Iris pigment epithelial cell (primary cell): ENCODE results near the gene SPSB2.

Source experiments
- DNase-seq: peaks from one replicate; pipeline ENCODE4 v3.0.0-alpha.2; 2011; ENCODE audit warnings: low read depth

The SPSB2 gene

DNA sequence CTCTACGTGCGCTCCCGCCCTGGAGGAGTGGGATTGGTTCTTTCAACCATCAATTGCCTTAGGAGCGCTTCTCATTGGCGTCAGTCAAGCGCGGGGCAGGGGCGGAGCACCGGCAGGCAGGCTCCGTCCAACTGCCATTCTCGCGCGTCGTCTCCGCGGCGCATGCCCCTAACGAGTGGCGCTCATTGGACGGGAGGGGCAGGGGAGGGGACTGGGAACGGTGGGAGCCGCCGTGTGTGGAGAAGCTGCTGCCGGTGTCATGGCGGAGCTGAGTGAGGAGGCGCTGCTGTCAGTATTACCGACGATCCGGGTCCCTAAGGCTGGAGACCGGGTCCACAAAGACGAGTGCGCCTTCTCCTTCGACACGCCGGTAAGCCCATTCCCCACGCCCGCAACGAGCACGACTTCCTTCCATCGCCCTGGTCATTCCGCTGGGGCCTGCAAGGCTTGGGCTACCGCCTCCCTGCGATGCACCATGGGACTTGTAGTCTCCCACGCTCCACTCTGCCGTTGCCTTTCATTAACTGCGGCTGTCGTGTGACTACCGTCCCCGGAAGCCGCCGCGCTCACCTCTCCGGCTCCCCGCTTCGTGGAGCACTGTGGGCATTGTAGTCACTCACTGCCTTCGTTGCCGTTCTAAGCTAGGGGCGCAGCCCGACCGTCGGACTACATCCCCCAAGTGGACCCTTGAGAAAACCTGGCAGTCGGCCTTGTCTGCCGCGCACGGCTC, 21.0 kb downstream of the SPSB2 start, which contains the start of gene USP5:
Gene USP5 (plus strand): TSS at position 230 of the 730 bp plus-strand sequence. CDS start 30 bp downstream, at position 260.
- peak; percentile 100 for DNase-seq

DNA sequence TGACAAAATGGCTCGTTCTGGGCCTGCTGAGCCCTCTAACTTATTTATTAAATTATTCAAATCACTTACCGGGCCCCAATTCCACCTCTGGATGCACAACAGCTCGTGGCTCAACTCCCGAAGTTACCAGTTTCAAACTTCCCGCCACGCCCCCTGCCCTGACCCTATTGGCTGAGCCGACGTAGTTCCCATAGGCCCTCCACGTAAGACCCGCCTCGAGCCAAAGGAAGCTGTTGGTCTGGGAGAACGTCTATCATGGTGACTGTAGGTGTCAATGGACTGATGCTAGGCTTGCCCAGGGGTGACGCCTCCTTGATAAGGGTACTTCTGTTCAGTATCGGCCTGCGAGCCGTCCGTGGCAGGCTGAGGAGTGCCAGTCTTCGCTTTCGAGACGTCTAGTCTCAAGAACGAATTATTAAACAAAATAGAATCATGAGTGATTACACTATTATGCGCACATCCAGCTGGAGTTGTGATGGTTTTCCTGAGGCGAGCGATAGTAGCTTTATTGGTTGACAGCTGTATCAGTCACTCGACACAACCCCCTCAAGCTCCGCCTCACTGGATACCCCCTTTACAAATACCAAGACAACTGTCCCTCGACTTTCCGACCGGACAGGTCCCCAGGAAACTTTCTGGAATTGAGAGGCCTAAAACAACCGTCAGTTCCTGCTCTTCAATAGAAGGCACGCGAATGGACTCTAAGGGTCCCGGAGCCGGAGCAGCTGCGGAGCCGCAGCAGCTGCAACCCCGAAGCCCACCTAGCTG, 21.8 kb downstream of the SPSB2 start, which contains the start of gene CDCA3:
Gene CDCA3 (minus strand): TSS at position 134 of the 768 bp plus-strand sequence. CDS start 334 bp downstream, outside the sequence.
- peak; percentile 99 for DNase-seq

- DNase-seq = peak; percentile 41
Measured at GRCh38 chr12:6850796-6851152, 22.3 kb downstream of the SPSB2 start.

- DNase-seq = no peak
Measured at GRCh38 chr12:6849976-6850560, 23.0 kb downstream of the SPSB2 start.

- no peak for DNase-seq
Measured at GRCh38 chr12:6849427-6849826, 23.7 kb downstream of the SPSB2 start.

DNA sequence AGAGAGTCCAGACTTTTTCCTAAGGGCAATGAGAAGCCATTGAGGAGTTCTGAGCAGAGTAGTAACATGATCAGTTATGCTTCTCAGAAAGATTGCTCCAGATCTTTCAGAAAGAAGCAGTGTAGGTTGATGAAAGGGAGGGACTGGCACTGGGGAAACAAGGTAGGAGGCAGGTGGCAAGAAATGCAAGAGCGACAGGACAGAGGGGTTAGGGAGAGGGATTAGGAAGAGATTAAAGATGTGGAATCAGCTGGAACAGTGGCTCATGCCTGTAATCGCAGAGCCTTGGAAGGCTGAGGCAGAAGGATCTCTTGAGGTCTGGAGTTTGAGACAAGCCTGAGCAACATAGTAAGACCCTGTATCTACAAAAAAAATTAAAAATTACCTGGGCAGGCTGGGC, 25.4 kb downstream of the SPSB2 start:
- no peak for DNase-seq

DNA sequence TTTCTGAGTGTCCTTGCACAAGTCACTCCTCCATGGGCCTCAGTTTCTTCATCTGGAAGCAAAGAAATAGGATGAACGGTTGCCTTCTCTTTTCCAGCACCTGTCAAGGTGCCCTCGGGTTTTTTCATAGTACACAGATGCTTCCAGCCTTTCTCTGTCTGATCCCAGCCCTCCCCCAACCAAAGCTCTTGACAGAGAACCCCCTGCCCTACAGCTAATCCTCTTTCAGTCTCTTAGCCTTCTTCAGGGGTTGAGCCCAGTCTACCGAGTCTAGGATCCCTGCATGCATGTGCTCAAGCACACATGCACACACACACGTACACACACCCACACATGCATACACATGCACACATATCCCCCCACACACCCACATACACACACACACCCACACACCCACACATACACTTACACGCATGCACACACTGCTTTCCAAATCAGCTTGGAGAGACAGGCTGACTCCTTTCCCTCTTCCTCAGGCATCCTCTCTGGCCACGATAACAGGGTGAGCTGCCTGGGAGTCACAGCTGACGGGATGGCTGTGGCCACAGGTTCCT, 26.7 kb downstream of the SPSB2 start:
- DNase-seq = no peak

DNA sequence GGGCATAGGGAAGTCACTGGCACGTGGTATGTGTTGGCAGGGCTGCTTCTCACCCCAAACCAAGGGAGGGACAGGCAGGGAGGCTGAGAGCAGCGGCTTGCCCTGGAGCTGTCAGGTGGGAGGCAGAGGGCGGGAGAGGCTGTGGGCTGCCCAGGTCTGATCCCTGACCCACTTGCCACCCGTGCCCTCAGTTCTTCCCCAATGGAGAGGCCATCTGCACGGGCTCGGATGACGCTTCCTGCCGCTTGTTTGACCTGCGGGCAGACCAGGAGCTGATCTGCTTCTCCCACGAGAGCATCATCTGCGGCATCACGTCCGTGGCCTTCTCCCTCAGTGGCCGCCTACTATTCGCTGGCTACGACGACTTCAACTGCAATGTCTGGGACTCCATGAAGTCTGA, 27.7 kb downstream of the SPSB2 start:
- DNase-seq = no peak

GRCh38 chr12:6843118-6843902, 29.8 kb downstream of the SPSB2 start:
- no peak for DNase-seq

GRCh38 chr12:6842075-6842474, 31.0 kb downstream of the SPSB2 start:
- no peak for DNase-seq

- no peak for DNase-seq
Measured at GRCh38 chr12:6840761-6841515, 32.2 kb downstream of the SPSB2 start, which contains the start of gene GNB3. GNB3 (plus strand) TSS chr12:6840925; CDS start chr12:6841288, 363 bp downstream.

- no peak for DNase-seq
Measured at GRCh38 chr12:6840330-6840729, 32.8 kb downstream of the SPSB2 start.

- no peak for DNase-seq
Measured at GRCh38 chr12:6839482-6840201, 33.5 kb downstream of the SPSB2 start.

DNA sequence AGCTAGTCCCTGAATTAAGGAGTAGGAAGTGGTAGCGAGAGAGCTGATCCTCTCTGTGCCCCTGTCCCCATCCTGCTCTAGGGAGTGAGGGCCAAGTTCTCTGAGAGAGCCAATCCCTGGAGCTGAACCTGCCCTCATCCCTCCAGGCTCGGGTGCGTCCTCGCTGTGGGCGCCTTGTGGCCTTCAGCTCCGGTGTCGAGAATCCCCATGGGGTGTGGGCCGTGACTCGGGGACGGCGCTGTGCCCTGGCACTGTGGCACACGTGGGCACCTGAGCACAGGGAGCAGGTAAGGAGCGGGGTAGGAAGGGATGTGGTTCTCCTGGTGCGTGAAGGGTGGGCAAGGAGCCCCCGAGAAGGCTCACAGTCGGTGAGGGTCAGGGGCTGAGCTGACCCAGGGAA, 34.2 kb downstream of the SPSB2 start:
- no peak for DNase-seq

- no peak for DNase-seq
Measured at GRCh38 chr12:6837370-6838060, 35.6 kb downstream of the SPSB2 start.

DNA sequence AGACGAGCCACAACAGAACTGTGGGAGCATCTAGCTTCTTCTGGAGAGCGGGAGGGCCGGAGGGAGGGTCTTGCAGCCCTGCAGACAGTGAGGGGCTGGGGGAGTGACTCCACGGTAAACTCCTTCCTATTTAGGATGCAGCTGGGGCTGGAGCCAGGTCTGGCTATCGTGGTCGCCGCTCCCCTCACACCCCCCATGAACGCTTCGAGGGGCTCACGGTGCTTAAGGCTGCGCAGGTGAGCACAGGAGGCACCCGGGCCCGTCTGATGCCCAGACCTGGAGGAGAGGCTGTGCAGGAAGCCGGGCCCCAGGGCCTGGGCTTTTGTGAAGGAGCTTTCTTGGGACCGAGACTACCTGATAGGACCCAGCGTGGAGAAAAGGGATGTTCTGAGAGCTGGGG, 36.3 kb downstream of the SPSB2 start:
- no peak for DNase-seq

DNA sequence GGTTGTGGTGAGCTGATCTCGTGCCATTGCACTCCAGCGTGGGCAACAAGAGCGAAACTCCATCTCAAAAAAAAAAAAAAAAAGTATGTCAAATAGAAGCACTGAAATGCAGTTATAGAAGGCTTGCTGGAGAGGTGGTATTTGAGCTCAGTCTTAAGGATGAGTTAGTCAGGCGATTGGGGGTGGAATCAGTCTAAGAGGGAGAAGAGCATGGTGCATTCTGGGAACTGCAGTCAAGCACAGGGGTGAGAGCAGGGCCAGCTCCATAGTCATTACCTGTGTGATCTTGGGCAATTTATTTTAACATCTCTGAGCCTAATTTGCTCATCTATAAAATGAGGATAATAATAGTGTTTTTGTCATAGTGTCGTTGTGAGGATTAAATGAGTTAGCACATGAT, 38.2 kb downstream of the SPSB2 start:
- DNase-seq = peak; percentile 15

DNA sequence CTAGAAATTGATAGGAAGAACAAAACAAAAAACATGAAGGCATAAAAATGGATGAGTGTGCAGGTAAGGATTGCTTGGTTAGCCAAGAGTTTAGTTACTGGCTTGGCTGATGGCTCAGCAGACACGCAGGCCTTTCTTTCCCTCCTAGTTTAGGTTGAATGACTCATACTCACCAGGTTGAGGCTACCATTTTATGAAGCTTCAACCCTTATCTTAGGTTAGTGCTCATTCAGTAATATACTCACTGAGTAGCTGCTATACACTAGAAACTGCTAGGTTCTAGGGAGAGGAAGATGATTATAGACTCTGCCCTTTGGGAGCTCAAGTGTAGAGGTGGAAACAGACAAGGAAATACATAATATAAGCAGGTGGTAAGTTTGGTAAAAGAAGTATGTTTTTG, 38.8 kb downstream of the SPSB2 start:
- DNase-seq = no peak

- no peak for DNase-seq
Measured at GRCh38 chr12:6833189-6833890, 39.8 kb downstream of the SPSB2 start.
